ENCODE measurements around the gene BCCIP. TPM values are rescaled to one million over a fixed set of nuclear protein-coding genes. Genes with fewer than 3 reads are reported as not detected.

Gene BCCIP
- total RNA-seq, 1 donor from 2014 or later, result 39.8 TPM

DNA sequence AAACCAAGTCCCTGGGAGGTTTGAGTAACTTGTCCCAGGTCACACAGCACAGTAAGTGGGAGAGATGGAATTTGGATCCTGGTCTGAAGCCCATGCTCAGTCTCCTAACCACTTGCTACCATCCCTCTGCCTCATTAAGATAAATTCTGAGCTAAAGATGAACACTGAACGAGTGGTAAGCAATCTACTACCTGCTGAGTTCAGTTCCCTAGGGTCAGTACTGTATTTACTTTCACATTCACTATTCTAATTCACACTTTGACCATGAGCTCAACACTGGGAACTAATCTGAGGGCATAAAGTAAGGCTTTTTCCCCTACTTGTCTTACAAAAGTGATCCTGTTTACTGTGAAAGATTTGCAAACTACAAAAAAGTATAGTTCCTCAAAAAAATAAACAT lies 2.6 kb upstream of the BCCIP start:
- no peaks in the 10 kb centered on the region for H3K9me3 ChIP-seq
- no peaks in the 10 kb centered on the region for H3K27me3 ChIP-seq (ENCODE audit: low read depth)
- intact Hi-C loops (cut with DNase I), result no loop called here
- H3K36me3 ChIP-seq, result peaks cover 5% of the 10 kb centered on the region
- TF ChIP-seq CTCF (IDR thresholded peaks at IDR 0.05), result no peak
- peaks cover 29% of the 10 kb centered on the region for H3K4me1 ChIP-seq
- H3K27ac ChIP-seq, result no peak overlapping the region
- DNase-seq (no peak), ATAC-seq (no peak)
- no peak overlapping the region for H3K4me3 ChIP-seq

DNA sequence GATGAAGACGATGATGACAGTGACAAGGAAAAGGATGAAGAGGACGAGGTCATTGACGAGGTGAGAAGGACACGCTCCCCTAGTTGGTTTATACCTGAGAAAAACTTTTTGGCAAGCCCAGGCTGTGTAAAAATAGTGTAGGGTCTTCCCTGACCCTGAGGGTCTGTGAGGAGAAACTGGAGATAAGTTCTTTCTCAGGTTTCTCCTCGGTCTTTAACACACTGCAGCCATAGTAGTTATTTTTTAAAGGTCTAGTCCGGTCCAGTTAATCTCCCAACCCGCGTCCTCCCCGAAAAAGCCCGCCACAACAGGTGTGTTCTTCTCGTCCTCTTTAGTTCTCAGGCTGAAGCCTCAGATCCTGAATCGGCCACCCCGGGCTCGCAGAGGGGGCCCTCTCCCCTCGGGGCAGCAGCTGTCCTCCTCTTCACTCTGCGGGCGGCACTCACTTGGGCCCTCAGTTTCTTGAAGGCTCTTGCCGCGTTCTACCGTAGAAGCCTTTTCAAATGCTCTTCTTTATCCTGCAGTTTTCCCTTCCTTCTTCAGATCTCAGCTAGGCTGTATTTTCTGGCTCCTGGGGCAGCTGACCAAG lies 411 bp downstream of the BCCIP start:
- Histone ChIP-seq H3K27ac (peak overlapping the region; percentile 93), H3K4me1 (peaks cover 34% of the 10 kb centered on the region), H3K4me3 (peak overlapping the region; percentile 89), H3K27me3 (ENCODE audit: low read depth) (no peaks in the 10 kb centered on the region), H3K9me3 (no peaks in the 10 kb centered on the region), H3K36me3 (peaks cover 23% of the 10 kb centered on the region)
- DNase-seq (no peak), ATAC-seq (peak in 1 of 2 donors; percentile 1)
- TF ChIP-seq CTCF (IDR thresholded peaks at IDR 0.05), result no peak
- intact Hi-C loops (cut with DNase I), result no loop called here

GRCh38 chr10:125824736-125825135 lies 1.4 kb downstream of the BCCIP start:
- TF ChIP-seq CTCF (IDR thresholded peaks at IDR 0.05), result no peak
- Histone ChIP-seq H3K4me1 (peaks cover 34% of the 10 kb centered on the region), H3K27me3 (ENCODE audit: low read depth) (no peaks in the 10 kb centered on the region), H3K9me3 (no peaks in the 10 kb centered on the region), H3K36me3 (peaks cover 33% of the 10 kb centered on the region), H3K27ac (no peak overlapping the region), H3K4me3 (peak overlapping the region; percentile 89)
- intact Hi-C loops (cut with DNase I), result no loop called here
- DNase-seq, result no peak
- no peak for ATAC-seq

GRCh38 chr10:125827133-125827532 lies 3.8 kb downstream of the BCCIP start:
- no peak for ATAC-seq
- Histone ChIP-seq H3K4me3 (no peak overlapping the region), H3K4me1 (peaks cover 26% of the 10 kb centered on the region), H3K9me3 (no peaks in the 10 kb centered on the region), H3K36me3 (peaks cover 57% of the 10 kb centered on the region), H3K27ac (no peak overlapping the region), H3K27me3 (ENCODE audit: low read depth) (no peaks in the 10 kb centered on the region)
- no peak for DNase-seq
- no peak for TF ChIP-seq CTCF (IDR thresholded peaks at IDR 0.05)
- intact Hi-C loops (cut with DNase I), result no loop called here

DNA sequence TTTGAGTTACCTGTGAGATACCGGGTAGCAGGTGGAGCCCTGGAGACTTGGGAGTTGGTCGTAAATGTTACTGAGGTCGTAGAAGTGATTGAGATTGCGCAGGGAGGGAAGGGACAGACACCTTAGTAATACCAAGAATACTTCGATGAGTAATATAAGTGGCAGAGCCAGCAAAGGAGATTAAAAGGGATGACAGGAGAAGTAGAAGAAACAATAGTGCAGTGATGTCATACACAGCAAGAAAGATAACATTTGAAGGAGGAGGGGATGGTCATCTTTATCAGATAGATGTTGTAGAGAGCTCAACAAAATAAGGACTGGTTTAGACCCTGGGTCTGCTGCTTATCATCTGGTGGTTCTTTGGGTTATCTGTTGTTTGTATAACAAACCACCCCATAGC lies 5.0 kb downstream of the BCCIP start:
- Histone ChIP-seq H3K36me3 (peaks cover 68% of the 10 kb centered on the region), H3K27ac (no peak overlapping the region), H3K27me3 (ENCODE audit: low read depth) (no peaks in the 10 kb centered on the region), H3K4me3 (no peak overlapping the region), H3K9me3 (no peaks in the 10 kb centered on the region), H3K4me1 (peaks cover 22% of the 10 kb centered on the region)
- intact Hi-C loops (cut with DNase I), result no loop called here
- DNase-seq (no peak), ATAC-seq (no peak)
- TF ChIP-seq CTCF (IDR thresholded peaks at IDR 0.05), result no peak
